OCI-M2 (cell line): ENCODE data around the gene CCNK.

Experiments
- DNase-seq: peaks from one replicate; lab custom pipeline; 2025; ENCODE audit not compliant: unreplicated experiment; lab: John Stamatoyannopoulos, UW

Gene CCNK

DNA sequence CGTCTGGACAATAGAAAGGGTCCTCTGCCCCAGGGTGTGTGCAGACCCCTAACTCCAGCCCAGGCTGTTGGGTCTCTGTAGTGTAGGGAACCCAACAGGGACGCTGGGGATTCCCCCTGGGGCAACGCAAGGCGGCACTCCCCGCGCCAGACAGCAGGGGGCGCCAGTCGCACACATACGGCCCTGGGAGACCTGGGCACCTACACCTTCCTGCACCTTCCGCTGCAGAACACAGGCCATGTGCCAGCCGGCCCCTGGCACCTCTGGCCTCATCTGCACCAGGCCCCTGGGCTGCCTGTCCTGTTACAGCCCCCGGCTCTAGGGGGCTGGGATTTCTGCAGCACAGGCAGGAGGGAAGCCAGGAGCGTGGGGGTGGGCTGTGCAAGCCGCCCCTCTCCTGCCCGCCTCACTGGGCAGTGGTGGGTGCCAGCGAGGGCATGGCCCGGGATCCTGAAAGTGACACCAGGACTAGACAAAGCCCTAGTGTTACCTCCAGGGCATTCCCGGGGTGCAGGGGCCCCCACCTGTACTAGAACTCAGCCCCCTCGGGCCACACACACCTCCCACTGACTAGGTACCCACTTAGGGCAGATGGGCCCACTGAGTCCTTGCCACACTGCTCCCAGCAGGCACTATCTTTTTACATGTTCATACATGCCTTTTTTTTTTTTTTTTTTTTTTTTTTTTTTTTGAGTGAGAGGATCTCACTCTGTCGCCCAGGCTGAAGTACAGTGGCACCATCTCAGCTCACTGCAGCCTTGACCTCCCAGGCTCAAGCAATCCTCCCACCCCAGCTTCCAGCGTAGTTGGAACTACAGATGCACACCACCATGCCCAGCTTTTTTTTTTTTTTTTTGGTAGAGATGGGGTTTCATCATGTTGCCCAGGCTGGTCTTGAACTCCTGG, 37.5 kb downstream of the CCNK start:
- DNase-seq = peak; percentile 4

DNA sequence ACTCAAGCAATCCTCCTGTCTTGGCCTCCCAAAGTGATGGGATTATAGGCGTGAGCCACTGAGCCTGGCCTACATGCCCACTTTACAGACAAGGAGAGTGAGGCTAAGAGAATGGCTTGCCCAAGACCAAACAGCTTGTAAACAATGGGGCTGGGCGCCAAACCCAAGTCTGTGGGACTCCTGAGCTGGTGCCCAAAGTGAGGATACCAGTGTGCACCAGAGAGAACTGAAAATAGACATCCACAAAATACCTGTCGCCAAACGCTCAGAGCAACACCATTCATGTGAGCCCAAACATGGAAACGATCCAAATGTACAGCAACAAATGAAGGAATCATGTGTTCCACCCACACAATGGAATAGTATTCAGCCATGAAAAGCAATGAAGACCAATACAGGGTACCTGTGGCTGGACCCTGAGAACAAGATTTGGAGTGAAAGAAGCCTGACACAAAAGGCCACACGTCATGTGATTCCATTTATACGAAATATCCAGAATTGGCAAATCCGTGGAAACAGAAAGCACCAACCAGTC, 38.2 kb downstream of the CCNK start:
- DNase-seq = no peak

DNA sequence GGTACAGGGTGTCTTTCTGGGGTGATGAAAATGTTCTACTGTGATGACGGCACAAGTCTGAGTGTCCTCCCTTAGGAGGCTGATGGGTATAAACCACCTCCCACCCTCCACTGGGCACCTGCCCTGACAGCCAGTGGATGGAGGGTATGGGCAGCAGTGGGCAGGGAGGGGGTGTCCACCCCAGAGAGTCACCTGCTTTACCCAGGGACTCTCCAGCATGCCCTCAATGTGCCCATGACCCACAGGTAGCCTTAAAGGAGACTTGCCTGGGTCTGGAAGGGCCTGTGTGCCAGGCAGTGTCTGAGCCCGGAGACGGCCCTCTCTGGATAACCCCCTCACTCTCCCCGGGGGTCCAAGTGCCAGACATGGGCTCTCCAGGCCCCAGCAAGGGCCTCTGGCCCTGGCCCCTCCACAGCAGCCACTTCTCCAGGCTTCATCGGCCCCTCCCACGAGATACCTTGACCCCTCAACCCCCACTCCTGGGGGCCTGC, 38.8 kb downstream of the CCNK start:
- DNase-seq = no peak

DNA sequence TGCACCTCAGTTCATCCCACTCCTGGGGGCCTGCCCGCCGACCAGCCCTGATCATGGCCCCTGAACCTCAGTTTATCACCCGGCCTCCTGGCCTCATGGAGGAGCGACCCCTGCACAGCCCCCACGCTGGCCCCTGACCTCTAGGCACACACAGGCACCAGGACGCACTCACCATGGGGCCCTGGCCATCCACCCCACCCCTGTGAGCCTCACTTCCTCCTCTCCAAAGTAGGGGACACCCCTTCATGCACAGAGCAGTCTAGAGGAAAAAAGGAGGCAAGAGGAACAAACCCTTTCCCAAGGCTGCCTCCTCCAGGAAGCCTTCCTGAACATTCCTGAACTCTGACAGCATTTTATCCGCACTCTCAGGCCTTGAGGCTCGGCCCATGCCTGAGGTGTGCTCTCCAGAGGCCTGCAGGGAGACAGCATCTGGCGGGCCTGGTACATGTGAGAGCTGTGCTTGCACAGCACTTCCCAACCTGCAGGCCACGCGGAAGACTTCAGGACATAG, 39.4 kb downstream of the CCNK start:
- DNase-seq = no peak

DNA sequence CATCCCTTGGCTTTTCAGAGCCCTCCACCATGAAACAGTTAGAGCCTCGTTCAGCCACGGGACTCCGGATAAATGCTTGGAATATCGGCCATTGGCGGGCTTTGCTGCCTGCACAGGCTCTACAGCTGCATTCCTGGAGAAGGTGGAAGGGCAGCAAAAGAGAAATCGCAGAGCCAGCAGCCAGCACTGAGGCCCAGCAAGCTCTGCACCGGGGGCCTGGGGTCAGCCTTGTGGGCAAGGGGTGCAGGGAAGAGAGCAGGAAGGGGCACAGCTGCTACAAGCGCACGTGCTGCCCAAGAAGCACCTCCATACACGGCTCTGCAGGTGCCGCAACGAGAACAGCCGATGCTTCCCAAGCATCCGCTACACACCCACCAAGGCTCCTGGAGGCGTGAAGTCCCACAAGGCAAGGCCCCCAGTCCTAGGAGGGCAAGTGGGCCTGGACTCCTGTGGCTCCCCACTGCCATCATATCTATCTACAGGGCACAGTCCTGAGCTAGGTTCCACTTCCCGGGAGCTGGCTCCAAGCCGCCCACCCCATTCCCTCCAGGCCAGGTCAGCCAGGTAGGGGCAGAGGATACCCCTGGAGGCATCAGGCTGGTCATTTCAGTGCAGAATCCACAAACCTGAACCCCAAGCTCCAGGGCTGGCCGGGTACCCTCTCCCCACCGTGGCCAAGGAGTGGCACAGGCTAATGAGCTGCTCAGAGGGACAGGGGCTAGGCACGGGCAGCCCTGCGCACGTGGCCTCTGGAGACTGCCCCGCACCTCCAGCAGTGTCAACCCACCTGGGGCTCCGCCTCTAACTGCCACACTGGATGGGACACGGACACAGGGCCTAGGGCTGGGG, 40.2 kb downstream of the CCNK start:
- no peak for DNase-seq

DNA sequence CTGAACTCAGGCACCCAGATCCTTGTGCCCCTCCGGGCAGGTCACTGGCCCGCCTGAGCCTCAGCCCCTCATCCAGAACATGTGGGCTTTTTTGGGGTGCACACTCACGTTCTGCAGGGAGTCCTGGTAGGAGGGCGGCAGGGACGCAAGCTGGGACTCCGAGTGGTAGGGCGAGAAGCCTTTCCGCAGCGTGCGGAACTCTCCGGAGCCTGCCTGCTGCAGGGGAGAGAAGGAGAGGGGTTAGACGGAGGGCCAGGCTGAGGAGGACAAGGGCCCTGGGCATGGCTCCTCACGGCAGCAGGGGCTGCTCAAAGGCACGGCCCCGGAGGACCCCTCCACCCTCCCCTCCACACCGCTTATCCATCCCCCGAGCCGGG, 40.8 kb downstream of the CCNK start:
- no peak for DNase-seq

DNA sequence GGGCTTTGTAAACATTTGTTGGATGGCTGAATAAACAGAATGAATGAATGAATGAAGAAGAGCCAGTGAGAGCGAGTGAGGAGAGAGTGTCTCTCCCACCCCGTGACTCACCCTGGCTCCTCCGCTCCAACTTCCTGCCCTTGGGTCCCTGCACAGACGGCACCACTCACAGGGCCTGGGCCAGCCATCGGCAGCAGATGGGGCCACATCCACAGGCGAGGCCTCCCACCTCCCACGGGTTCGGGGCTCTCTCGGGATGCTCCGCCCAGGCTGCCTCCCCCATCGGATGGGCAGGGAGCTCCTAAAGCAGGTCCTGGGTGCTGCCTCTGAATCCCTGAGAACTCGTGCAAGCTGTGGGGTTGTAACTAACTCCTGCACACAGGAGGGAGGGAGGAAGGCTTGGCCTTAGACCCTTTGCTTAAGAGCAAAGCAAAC, 41.3 kb downstream of the CCNK start:
- DNase-seq = no peak

DNA sequence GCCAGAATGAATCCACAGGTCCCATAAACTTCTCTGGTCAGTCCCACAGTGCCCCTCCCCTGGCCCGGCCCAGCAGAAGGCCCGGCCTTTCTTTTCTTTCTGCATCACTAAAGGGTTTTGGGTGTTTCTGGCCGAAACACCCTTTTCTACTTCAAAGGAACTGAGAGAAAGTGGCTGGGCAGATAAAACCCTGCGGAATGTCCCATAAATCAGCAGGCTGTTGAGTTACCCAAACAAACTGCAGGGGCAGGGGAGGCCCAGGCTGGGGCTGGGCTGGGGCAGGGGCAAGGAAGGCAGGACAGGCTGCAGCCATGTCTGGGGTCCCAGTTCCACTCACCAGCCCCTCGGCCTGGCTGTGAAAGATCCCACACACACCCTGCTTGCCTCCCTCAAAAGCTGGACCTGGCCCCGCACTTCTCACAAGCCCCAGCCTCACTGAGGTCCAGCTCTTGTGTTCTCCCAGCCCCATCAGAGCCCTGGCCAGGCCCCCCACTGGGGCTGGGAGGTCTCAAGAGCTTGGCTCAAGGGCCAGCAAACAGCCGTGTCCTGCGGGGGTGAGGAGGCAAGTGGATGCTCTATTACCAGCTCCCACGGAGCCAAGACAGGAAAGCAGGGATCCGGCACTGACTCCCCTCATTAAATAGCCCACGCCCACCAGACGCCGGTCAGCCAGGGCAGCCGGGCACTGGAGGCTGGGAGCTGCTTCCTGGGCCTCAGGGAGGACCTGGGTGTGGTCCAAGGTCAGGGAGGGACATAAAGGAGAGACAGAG, 41.9 kb downstream of the CCNK start:
- no peak for DNase-seq

DNA sequence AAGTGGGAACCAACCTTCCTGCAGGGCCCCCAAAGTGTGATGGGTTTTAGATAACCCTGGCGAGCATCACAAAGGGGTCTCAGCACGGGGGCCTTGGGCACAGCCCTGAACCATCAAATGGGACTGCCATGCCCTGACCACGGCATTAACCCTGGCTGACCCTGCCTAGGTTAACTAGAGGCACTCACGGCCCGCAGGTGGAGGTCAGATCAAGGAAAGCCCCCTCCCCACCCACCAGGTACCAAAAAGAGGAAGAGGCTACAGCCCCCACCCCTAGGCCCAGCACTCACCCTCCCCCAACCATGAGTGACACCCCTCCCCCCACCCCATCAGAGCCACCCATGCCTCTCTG, 42.5 kb downstream of the CCNK start:
- DNase-seq = no peak

DNA sequence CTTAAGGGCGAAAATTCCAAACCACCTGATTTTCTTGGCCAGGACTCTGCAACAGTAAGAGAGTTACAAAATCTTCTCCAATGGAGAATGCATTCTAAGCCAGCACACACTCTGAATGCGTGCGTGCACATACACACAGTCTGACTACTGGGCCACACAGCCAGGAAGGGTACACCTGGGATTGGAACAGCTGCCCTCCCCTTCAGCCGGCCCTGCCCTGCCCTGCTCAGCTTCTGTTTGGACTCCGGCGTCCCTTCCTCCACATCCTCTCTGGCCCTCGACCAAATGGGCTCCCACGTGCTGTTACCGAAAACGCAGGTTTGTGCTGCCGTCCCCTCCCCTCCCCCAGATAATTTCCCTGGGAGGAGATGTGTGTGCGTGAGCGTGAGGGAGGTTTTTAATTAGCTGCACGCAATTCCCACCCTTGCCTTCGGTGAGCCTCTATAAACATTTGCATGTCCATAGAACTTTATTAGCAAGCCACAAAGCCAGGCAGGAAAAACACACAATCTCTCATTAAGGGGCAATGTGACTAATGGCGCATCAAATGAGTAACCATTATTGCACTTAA, 43.0 kb downstream of the CCNK start:
- no peak for DNase-seq

DNA sequence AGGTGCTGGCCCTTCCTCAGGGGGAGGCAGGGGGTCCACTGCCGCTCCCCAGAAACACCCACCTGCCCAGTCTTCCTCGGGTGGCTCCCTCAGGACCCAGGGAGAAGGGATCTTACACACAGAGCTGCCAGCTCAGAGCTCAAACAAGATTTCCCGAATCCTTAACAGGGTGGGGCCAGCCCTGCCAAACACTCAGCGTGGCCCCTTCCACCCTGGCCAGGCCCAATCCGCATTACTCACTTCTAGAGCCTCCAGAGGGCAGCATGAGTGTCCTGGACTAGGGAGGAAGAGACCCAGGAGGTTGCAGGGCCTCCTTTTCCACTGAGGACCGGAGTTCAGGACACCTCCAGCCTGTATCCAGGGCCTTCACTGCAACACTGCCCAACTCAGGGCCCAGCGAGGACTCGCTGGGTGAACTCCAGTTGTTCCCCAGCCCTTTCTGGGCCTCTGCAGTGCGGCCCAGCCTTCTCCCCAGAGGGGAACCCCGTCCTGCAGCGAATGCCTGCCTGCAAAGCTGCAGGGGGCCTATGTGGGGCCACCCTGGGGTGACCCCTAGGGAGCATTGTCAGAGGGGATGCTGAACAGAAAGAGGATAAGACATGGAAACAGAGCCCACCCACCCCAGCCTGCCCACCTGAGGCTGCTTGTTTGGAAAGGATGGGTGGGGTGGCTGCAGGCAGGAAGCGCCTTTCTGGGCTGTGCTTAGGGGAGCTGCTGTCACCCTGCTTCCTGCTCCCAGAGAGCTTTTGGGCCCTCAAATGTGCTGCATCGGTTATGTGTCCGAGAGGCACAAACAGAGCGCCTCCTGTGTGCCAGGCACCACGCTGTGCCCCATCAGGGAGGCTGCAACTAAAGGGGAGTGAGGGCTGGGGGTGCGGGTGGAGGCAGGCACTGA, 43.8 kb downstream of the CCNK start:
- no peak for DNase-seq

DNA sequence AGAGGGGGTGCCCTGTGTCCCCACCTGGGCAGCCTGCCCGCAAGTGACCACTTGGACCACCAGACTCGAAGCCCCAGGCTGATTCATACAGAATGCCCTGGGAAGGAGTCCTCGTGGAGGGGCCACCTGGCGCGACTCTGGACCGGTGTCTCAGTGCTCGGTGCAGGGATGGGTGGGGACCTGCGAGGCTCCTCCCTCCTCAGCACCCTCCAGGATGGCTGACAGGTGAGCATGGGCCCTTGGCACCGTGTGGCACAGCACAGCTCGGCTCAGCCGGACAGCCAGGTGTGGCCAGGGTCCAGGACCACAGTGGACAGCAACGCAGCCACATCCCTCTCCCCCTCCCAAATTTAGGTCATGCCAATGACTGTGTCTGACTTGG, 44.5 kb downstream of the CCNK start:
- no peak for DNase-seq

DNA sequence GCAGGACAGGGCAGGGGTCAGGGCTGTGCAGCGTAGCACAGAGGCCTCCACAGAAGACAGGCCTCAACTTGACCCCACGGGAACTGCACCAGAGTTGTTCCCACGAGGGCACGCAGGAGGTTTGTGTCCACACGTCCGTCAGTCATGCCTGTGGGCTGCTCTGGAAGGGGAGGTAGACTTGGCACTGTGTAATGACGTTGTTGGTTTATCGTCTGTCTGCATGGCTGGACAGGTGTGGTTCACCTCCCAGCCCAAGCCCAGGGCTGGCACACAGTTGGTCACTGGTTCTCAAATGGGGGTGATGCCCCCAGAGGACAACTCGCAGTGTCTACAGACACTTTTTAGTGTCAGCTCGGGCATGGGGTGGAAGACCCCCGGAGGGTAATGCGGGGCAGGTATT, 45.8 kb downstream of the CCNK start:
- no peak for DNase-seq

DNA sequence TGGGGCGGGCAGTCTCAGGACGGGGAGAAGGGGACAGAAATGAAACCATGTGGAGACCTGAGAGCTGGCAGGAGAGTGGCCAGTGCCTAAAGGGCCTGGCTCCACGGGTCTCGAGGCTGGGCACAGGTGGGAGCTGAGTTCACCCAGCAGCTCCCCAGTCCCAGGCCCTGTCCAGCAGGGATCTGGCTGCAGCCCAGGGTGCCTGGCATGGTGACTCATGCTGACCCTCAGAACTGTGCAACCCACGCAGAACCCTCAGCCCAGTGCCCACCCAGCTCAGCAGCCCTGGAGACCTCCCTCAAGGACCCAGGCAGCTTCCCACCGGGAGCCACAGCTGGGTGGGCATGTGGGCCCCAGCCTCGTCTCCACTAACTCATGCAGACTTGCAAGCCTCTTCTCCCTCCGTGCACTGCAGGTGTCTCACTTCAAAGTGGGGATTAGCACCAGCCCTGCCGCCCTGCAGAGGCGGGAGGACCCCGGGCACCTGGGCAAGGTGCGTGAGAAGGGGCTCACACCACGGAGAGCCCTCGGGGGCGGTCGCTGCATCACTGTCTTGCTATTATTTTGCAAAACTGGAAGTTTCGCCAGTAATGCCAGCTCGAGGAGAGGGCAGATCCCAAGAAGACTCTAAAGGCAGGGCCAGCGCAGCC, 46.3 kb downstream of the CCNK start:
- DNase-seq = no peak

DNA sequence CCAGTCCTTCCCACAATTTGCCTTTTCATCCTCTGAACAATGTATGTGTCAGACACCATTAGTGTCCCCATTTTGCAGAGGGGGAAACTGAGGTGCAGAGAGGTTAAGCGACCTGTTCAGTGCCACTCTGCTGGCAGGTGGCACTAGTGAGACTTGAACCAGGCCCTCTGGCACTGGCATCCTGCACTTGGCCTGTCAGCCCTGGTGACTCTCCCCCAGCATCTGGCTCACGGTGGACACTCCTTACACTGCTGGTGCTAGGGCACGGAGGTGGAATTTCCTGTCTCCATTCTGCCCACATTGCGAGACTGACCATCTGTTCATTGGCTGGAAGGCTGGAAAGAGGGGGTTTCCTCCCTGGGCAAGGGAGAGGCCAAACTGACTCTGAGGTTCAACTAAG, 48.7 kb downstream of the CCNK start:
- no peak for DNase-seq

DNA sequence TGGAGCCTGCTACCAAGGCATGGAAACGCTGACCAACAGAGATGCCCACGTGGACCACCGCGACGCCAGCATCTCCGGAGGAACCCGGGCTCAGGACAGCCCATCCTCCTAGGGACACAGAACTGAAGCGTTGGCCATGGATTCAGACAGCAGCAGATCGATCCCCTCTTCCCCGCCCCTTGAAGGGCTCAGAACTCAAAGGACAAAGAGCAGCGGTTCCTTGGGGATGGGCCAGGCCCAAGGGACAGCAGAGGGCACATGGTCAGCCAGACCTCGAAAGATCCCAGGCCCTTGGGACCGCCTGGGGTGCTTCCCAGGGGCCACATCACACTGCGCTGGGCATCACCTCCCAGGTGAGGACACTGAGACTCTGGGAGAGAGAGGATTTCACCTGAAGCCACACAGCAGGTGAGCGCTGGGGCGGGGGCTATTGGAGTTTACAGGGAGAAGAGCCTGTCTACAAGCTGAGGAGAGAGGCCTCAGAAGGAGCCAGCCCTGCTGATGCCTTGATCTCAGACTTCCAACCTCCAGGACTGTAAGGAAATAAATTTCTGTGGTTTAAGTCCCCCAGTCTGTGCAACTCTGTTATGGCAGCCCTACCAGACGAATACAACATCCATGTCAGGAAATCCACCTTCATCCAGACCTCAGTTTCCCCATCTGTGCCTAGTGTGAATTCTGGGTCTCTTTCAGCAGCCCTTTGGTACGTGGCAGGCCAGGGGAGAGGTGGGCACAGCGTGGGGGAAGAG, 49.4 kb downstream of the CCNK start:
- DNase-seq = no peak

DNA sequence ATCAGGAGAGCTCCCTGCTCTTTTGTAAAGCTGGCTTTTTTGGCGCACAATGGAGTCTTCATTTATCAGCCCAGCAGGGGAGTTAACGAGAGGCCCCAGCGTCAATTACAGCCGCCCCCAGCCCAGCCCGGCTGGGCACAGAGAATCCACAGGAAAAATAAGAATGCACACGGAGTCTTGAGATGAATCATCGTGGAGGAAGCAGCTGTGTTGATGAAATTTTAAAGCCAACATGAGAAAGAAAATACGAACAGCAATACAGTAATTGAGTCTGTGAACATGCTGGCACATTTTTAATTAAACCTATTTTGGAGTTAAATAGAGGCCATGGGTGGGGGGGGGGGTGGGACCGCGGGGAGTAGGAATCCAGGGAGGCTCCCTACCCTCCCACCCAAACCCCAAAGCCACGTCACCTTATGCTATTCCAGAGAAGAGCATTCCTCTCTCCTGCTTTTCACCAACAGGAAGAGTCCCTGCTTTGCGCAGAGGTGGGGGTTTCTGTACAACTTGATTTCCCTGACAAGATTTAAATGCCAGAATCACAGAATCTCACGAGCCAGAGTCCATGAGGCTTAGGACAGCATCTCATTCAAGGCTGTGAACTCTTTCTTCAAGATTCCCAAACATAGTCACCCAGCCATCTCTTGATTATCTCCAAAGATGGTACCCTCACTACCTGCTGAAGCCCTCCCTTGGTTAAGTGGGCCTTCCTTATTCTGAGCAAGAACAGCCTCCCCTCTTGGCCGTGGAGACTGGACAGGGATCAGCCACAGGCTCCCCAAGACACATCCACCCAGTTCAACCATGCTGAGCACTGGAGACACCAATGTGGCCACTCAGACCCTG, 50.3 kb downstream of the CCNK start:
- no peak for DNase-seq
